Hepatocyte (in vitro differentiated cells): ENCODE measurements around the gene DCAF11. TPM values are rescaled to one million over a fixed set of nuclear protein-coding genes. Genes with fewer than 3 reads are reported as not detected.

ENCODE experiments used
- DNase-seq: peaks from one replicate; pipeline ENCODE4 v3.0.0-alpha.2; 2016; ENCODE audit warnings: low spot score
- H2AFZ ChIP-seq: fragments of 200-600 bp; sonication (generic); 2 replicates; pipeline ENCODE4 v1.6.0; 2016; ENCODE audit warnings: antibody characterized with exemption, mild to moderate bottlenecking
- H3K27ac ChIP-seq: fragments of 200-600 bp; sonication (generic); 2 replicates; pipeline ENCODE4 v1.5.1; 2016; ENCODE audit warnings: mild to moderate bottlenecking
- H3K27me3 ChIP-seq: fragments of 200-600 bp; sonication (generic); 2 replicates; pipeline ENCODE4 v1.6.1; 2016
- H3K36me3 ChIP-seq: fragments of 200-600 bp; sonication (generic); replicated peaks from 2 replicates; pipeline ENCODE4 v1.5.1; 2016; ENCODE audit warnings: low read depth; ENCODE audit not compliant: insufficient read depth
- H3K4me1 ChIP-seq: fragments of 200-600 bp; sonication (generic); 2 replicates; pipeline ENCODE4 v1.5.1; 2016; ENCODE audit warnings: mild to moderate bottlenecking, moderate library complexity; ENCODE audit not compliant: insufficient read depth
- H3K4me2 ChIP-seq: fragments of 200-600 bp; sonication (generic); 2 replicates; pipeline ENCODE4 v1.6.0; 2016
- H3K4me3 ChIP-seq: fragments of 200-600 bp; sonication (generic); 2 replicates; pipeline ENCODE4 v1.5.1; 2016; ENCODE audit warnings: mild to moderate bottlenecking
- H3K79me2 ChIP-seq: fragments of 200-600 bp; sonication (generic); 2 replicates; pipeline ENCODE4 v1.6.0; 2017; ENCODE audit warnings: mild to moderate bottlenecking
- H3K9me2 ChIP-seq: fragments of 200-600 bp; sonication (generic); replicated peaks from 2 replicates; pipeline ENCODE4 v1.6.0; 2017; ENCODE audit warnings: mild to moderate bottlenecking; ENCODE audit not compliant: insufficient read depth
- H3K9me3 ChIP-seq: fragments of 200-600 bp; sonication (generic); 2 replicates; pipeline ENCODE4 v1.5.1; 2016; ENCODE audit warnings: low read depth, mild to moderate bottlenecking
- H4K20me1 ChIP-seq: fragments of 200-600 bp; sonication (generic); 2 replicates; pipeline ENCODE4 v1.6.0; 2016; ENCODE audit warnings: mild to moderate bottlenecking; ENCODE audit not compliant: insufficient read depth, poor library complexity, severe bottlenecking
- CTCF ChIP-seq: fragments of 200-600 bp; sonication (generic); IDR thresholded peaks from 2 replicates; pipeline ENCODE4 v1.5.1; 2016; ENCODE audit warnings: antibody characterized with exemption, mild to moderate bottlenecking; ENCODE audit not compliant: poor library complexity
- EZH2 ChIP-seq: fragments of 200-600 bp; sonication (generic); IDR thresholded peaks from 2 replicates; pipeline ENCODE4 v1.6.1; 2016; ENCODE audit warnings: antibody characterized with exemption, mild to moderate bottlenecking, borderline replicate concordance
- EZH2phosphoT487 ChIP-seq: fragments of 200-600 bp; sonication (generic); IDR thresholded peaks from one replicate; pipeline ENCODE4 v1.6.1; 2018; ENCODE audit warnings: antibody characterized with exemption, mild to moderate bottlenecking, low read depth, moderate library complexity; ENCODE audit not compliant: unreplicated experiment, severe bottlenecking
- WGBS: methylation state at CpG from one replicate; pipeline ENCODE4 v1.1.6; 2016; ENCODE audit warnings: low lambda C conversion rate; ENCODE audit errors: missing lambda C conversion rate; 5-methylcytosine and 5-hydroxymethylcytosine counted together
- polyA plus RNA-seq: library from polyadenylated mRNA; unstranded; fragments of >200 nt; fragmentation: Nextera tagmentation; extraction: Ambion mirVana; gene quantifications from 2 replicates; pipeline ENCODE4 v1.2.1, GENCODE V29; 2016
- total RNA-seq: library from RNA; depleted of rRNA; stranded (reverse); fragments of >200 nt; gene quantifications from 2 replicates; pipeline ENCODE4 v1.2.3, GENCODE V29; 2014

Gene DCAF11
- total and polyA plus RNA-seq, 2 experiments from 2014 or later, result 55.6 to 78.9 TPM

- Histone ChIP-seq H3K4me1 (peaks cover 8% of the 10 kb centered on the region), H3K36me3 (no peaks in the 10 kb centered on the region), H3K27me3 (no peaks in the 10 kb centered on the region), H3K4me3 (no peak overlapping the region), H3K9me3 (no peaks in the 10 kb centered on the region), H3K4me2 (no peak overlapping the region), H4K20me1 (no peaks in the 10 kb centered on the region), H3K79me2 (peaks cover 3% of the 10 kb centered on the region), H2AFZ (no peak overlapping the region), H3K9me2 (no peaks in the 10 kb centered on the region), H3K27ac (no peak overlapping the region)
- TF ChIP-seq CTCF (no peak), EZH2 (no peak), EZH2phosphoT487 (no peak)
- DNase-seq, result no peak
- 94% methylated on average over 5 of the region's 6 CpGs for WGBS
Observed at GRCh38 chr14:24089890-24090289, 24.7 kb upstream of the DCAF11 start.

DNA sequence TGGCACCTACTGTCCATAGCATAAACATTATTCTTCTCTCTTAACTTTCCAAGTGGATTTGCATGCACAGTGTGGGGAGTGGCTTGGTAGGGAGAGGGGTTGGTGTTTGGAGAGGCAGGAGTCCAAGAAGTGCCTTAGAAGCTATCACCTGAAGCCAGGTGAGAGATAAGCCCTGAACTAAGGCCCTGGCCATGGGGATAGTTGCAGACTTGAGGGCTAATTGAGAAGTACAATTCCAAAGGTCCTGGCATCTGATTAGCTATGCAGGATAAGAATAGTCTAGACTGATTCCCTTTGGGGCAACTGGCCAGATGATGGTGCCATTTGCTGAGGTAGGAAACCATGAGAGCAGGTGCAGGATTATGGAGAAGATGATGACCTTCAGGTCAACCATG, 22.5 kb upstream of the DCAF11 start:
- Histone ChIP-seq H3K4me3 (no peak overlapping the region), H3K9me3 (no peaks in the 10 kb centered on the region), H3K27me3 (no peaks in the 10 kb centered on the region), H4K20me1 (no peaks in the 10 kb centered on the region), H3K36me3 (no peaks in the 10 kb centered on the region), H3K9me2 (no peaks in the 10 kb centered on the region), H3K79me2 (peaks cover 22% of the 10 kb centered on the region), H2AFZ (no peak overlapping the region), H3K27ac (no peak overlapping the region), H3K4me2 (no peak overlapping the region), H3K4me1 (peaks cover 12% of the 10 kb centered on the region)
- peak; percentile 38 for DNase-seq
- no peak for TF ChIP-seq EZH2phosphoT487
- no peak for TF ChIP-seq EZH2
- no peak for TF ChIP-seq CTCF

DNA sequence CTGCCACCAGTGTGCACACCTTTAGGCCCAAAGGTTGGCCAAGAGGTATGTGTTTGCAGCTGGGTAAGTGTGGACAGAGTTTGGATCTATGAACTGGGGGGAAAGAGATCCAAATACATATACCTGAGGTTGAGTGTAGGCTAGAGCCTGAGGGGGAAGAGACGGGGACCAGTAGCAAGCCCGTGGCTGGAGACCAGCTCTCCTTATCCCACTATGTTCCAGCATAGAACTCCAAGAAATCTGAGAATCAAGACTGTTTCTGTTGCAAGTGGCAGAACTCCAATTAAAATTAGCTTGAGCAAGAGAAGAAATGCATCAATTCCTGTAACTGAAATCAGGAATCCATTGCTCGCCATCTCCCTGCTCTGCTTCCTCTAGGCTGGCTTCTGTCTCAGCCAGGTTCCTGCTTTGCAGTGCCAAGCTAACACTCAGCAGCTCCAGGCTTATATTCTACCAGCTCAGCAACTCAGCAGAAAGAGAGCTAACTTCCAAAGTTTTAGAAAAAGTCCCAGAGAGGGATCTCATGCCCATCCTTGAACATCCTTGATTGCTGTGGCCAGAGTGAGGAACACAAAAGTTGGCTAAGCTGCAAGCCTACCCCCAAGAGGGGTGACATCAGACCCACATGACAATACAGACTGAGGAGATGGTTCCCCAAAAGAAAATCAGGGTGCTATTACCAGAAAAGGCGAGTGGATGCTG, 21.9 kb upstream of the DCAF11 start:
- H3K9me2 ChIP-seq, result no peaks in the 10 kb centered on the region
- peak; percentile 4 for DNase-seq
- no peak overlapping the region for H3K4me3 ChIP-seq
- no peaks in the 10 kb centered on the region for H3K27me3 ChIP-seq
- WGBS, result 100% methylated on average over 4 of the region's 4 CpGs
- H3K79me2 ChIP-seq, result peaks cover 24% of the 10 kb centered on the region
- no peak overlapping the region for H3K4me2 ChIP-seq
- H3K4me1 ChIP-seq, result peaks cover 12% of the 10 kb centered on the region
- no peaks in the 10 kb centered on the region for H3K9me3 ChIP-seq
- H3K36me3 ChIP-seq, result no peaks in the 10 kb centered on the region
- no peak overlapping the region for H2AFZ ChIP-seq
- H4K20me1 ChIP-seq, result no peaks in the 10 kb centered on the region
- peak overlapping the region; percentile 95 for H3K27ac ChIP-seq
- no peak for TF ChIP-seq EZH2
- no peak for TF ChIP-seq EZH2phosphoT487
- no peak for TF ChIP-seq CTCF
